ENCODE data around the gene ITPKC. TPM values are rescaled to one million over a fixed set of nuclear protein-coding genes. Genes with fewer than 3 reads are reported as not detected.

The ITPKC gene
- total and polyA plus RNA-seq, 2 of the 13 experiments (the other 11 are each of a cell fraction or from before 2014, with no cell fraction given): 6.9 to 11.2 TPM

DNA sequence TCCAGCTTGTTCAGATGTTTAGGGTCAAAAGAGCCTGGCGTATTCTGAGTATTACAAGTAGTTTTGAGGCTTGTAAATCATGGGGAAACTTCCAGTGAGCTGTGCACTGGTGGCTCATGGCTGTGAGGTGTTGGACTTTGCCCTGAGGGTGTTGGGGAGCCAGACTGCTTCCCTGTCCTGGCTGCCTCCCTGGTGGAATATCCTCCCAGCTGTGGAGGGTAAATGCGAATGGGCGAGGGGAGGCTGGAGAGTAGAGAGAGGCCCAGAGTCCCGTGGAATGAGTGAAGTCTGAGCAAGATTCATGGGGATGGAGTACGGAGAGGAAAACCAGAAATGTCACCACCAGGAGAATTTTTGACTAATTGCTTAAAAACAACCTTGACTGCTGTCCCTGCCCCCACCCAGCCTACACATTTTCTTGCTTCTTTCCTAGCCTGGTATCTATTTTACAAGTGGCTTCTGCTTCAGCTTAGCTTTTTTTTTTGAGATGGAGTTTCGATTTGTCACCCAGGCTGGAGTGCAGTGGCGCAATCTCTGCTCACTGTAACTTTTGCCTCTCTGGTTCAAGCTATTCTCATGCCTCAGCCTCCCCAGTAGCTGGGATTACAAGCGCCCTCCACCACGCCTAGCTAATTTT lies 37.8 kb downstream of the ITPKC start (continued):
- TF ChIP-seq KDM5B (CRISPR knock-in tag; IDR thresholded peaks at IDR 0.05; ENCODE audit: borderline replicate concordance) (no peak), ATF7-NPFF (CRISPR knock-in tag; IDR thresholded peaks at IDR 0.05; ENCODE audit: low read depth) (no peak), CEBPG (CRISPR knock-in tag; IDR thresholded peaks at IDR 0.05) (no peak), ZNF672 (CRISPR knock-in tag; IDR thresholded peaks at IDR 0.05) (no peak), ZNF383 (CRISPR knock-in tag; IDR thresholded peaks at IDR 0.05; ENCODE audit: borderline replicate concordance) (no peak), NFATC3 (CRISPR knock-in tag; IDR thresholded peaks at IDR 0.05) (no peak), ZNF782 (CRISPR knock-in tag; IDR thresholded peaks at IDR 0.05; ENCODE audit: borderline replicate concordance) (0 out of 2 replicates have a peak, but pooled peaks have one; percentile 61), ZNF556 (CRISPR knock-in tag; IDR thresholded peaks at IDR 0.05; ENCODE audit: borderline replicate concordance) (0 out of 2 replicates have a peak, but pooled peaks have one; percentile 59), CENPX (CRISPR knock-in tag; IDR thresholded peaks at IDR 0.05) (no peak), ZNF264 (CRISPR knock-in tag; IDR thresholded peaks at IDR 0.05) (0 out of 2 replicates have a peak, but pooled peaks have one; percentile 22), RFXAP (CRISPR knock-in tag; IDR thresholded peaks at IDR 0.05; ENCODE audit: borderline replicate concordance) (no peak), HMG20A (CRISPR knock-in tag; IDR thresholded peaks at IDR 0.05; ENCODE audit: borderline replicate concordance) (no peak), ZKSCAN5 (CRISPR knock-in tag; IDR thresholded peaks at IDR 0.05) (no peak)
- TF ChIP-seq, protein P1, sequence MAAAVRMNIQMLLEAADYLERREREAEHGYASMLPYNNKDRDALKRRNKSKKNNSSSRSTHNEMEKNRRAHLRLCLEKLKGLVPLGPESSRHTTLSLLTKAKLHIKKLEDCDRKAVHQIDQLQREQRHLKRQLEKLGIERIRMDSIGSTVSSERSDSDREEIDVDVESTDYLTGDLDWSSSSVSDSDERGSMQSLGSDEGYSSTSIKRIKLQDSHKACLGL (CRISPR knock-in tag; IDR thresholded peaks at IDR 0.05): no peak
- TF ChIP-seq, protein P2, sequence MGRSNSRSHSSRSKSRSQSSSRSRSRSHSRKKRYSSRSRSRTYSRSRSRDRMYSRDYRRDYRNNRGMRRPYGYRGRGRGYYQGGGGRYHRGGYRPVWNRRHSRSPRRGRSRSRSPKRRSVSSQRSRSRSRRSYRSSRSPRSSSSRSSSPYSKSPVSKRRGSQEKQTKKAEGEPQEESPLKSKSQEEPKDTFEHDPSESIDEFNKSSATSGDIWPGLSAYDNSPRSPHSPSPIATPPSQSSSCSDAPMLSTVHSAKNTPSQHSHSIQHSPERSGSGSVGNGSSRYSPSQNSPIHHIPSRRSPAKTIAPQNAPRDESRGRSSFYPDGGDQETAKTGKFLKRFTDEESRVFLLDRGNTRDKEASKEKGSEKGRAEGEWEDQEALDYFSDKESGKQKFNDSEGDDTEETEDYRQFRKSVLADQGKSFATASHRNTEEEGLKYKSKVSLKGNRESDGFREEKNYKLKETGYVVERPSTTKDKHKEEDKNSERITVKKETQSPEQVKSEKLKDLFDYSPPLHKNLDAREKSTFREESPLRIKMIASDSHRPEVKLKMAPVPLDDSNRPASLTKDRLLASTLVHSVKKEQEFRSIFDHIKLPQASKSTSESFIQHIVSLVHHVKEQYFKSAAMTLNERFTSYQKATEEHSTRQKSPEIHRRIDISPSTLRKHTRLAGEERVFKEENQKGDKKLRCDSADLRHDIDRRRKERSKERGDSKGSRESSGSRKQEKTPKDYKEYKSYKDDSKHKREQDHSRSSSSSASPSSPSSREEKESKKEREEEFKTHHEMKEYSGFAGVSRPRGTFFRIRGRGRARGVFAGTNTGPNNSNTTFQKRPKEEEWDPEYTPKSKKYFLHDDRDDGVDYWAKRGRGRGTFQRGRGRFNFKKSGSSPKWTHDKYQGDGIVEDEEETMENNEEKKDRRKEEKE (IDR thresholded peaks at IDR 0.05): no peak
- TF ChIP-seq, protein P3, sequence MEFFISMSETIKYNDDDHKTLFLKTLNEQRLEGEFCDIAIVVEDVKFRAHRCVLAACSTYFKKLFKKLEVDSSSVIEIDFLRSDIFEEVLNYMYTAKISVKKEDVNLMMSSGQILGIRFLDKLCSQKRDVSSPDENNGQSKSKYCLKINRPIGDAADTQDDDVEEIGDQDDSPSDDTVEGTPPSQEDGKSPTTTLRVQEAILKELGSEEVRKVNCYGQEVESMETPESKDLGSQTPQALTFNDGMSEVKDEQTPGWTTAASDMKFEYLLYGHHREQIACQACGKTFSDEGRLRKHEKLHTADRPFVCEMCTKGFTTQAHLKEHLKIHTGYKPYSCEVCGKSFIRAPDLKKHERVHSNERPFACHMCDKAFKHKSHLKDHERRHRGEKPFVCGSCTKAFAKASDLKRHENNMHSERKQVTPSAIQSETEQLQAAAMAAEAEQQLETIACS (CRISPR knock-in tag; IDR thresholded peaks at IDR 0.05): no peak
- TF ChIP-seq, protein P4, sequence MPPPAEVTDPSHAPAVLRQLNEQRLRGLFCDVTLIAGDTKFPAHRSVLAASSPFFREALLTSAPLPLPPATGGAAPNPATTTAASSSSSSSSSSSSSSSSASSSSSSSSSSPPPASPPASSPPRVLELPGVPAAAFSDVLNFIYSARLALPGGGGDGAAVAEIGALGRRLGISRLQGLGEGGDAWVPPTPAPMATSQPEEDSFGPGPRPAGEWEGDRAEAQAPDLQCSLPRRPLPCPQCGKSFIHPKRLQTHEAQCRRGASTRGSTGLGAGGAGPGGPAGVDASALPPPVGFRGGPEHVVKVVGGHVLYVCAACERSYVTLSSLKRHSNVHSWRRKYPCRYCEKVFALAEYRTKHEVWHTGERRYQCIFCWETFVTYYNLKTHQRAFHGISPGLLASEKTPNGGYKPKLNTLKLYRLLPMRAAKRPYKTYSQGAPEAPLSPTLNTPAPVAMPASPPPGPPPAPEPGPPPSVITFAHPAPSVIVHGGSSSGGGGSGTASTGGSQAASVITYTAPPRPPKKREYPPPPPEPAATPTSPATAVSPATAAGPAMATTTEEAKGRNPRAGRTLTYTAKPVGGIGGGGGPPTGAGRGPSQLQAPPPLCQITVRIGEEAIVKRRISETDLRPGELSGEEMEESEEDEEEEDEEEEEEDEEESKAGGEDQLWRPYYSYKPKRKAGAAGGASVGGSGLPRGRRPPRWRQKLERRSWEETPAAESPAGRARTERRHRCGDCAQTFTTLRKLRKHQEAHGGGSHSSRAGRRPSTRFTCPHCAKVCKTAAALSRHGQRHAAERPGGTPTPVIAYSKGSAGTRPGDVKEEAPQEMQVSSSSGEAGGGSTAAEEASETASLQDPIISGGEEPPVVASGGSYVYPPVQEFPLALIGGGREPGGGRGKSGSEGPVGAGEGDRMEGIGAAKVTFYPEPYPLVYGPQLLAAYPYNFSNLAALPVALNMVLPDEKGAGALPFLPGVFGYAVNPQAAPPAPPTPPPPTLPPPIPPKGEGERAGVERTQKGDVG (CRISPR knock-in tag; IDR thresholded peaks at IDR 0.05; ENCODE audit: borderline replicate concordance): no peak
- TF ChIP-seq, protein P5, sequence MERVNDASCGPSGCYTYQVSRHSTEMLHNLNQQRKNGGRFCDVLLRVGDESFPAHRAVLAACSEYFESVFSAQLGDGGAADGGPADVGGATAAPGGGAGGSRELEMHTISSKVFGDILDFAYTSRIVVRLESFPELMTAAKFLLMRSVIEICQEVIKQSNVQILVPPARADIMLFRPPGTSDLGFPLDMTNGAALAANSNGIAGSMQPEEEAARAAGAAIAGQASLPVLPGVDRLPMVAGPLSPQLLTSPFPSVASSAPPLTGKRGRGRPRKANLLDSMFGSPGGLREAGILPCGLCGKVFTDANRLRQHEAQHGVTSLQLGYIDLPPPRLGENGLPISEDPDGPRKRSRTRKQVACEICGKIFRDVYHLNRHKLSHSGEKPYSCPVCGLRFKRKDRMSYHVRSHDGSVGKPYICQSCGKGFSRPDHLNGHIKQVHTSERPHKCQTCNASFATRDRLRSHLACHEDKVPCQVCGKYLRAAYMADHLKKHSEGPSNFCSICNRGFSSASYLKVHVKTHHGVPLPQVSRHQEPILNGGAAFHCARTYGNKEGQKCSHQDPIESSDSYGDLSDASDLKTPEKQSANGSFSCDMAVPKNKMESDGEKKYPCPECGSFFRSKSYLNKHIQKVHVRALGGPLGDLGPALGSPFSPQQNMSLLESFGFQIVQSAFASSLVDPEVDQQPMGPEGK (CRISPR knock-in tag; IDR thresholded peaks at IDR 0.05): peak; percentile 53
- TF ChIP-seq, protein P6, sequence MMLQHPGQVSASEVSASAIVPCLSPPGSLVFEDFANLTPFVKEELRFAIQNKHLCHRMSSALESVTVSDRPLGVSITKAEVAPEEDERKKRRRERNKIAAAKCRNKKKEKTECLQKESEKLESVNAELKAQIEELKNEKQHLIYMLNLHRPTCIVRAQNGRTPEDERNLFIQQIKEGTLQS (CRISPR knock-in tag; IDR thresholded peaks at IDR 0.05): no peak

All from HepG2 (cell line).